GM18867 (cell line): ENCODE results near the gene OXCT1.
"Not testable (repeated sequence)": the region's sequence is repeated elsewhere in the genome, so short reads cannot be mapped to it uniquely, and the experiment has no call there.

Experiments used
- ATAC-seq: cut with Tn5 transposase; IDR thresholded peaks from one replicate; pipeline ENCODE4 v1.9.1; 2021; ENCODE audit warnings: mild to moderate bottlenecking, moderate library complexity; ENCODE audit not compliant: unreplicated experiment

Gene OXCT1

GRCh38 chr5:41831155-41831554 lies 39.1 kb downstream of the OXCT1 start:
- peak; percentile 74 for ATAC-seq

GRCh38 chr5:41827792-41828191 lies 42.4 kb downstream of the OXCT1 start:
- no peak for ATAC-seq

- no peak for ATAC-seq
Observed at GRCh38 chr5:41822036-41822435, 48.2 kb downstream of the OXCT1 start.

- no peak for ATAC-seq
Observed at GRCh38 chr5:41821051-41821450, 49.2 kb downstream of the OXCT1 start.

- no peak for ATAC-seq
Observed at GRCh38 chr5:41820150-41820549, 50.1 kb downstream of the OXCT1 start.

- ATAC-seq: no peak
Observed at GRCh38 chr5:41817625-41818301, 52.5 kb downstream of the OXCT1 start.

- peak; percentile 42 for ATAC-seq
Observed at GRCh38 chr5:41815663-41816229, 54.5 kb downstream of the OXCT1 start.

- ATAC-seq: no peak
Observed at GRCh38 chr5:41815261-41815660, 55.0 kb downstream of the OXCT1 start.

- not testable (repeated sequence) for ATAC-seq
Observed at GRCh38 chr5:41814306-41814705, 55.9 kb downstream of the OXCT1 start.

- ATAC-seq: no peak
Observed at GRCh38 chr5:41812156-41812555, 58.1 kb downstream of the OXCT1 start.

- peak; percentile 80 for ATAC-seq
Observed at GRCh38 chr5:41809128-41809527, 61.1 kb downstream of the OXCT1 start.

GRCh38 chr5:41808294-41808693 lies 61.9 kb downstream of the OXCT1 start:
- ATAC-seq: no peak

GRCh38 chr5:41797662-41798061 lies 72.6 kb downstream of the OXCT1 start:
- no peak for ATAC-seq

- no peak for ATAC-seq
Observed at GRCh38 chr5:41796061-41796460, 74.2 kb downstream of the OXCT1 start.

- no peak for ATAC-seq
Observed at GRCh38 chr5:41795125-41795524, 75.1 kb downstream of the OXCT1 start.

- no peak for ATAC-seq
Observed at GRCh38 chr5:41794471-41794870, 75.8 kb downstream of the OXCT1 start.

GRCh38 chr5:41793141-41793770 lies 77.0 kb downstream of the OXCT1 start:
- no peak for ATAC-seq

GRCh38 chr5:41790038-41790776 lies 80.0 kb downstream of the OXCT1 start:
- ATAC-seq: no peak

GRCh38 chr5:41789434-41789833 lies 80.8 kb downstream of the OXCT1 start:
- ATAC-seq: no peak

- no peak for ATAC-seq
Observed at GRCh38 chr5:41788941-41789368, 81.3 kb downstream of the OXCT1 start.

- no peak for ATAC-seq
Observed at GRCh38 chr5:41787265-41787664, 83.0 kb downstream of the OXCT1 start.

- ATAC-seq: no peak
Observed at GRCh38 chr5:41785061-41785460, 85.2 kb downstream of the OXCT1 start.
